Cortex of kidney (tissue), 1 donor: ENCODE data around the gene NENF.
"Not testable (repeated sequence)": the region's sequence is repeated elsewhere in the genome, so short reads cannot be mapped to it uniquely, and the experiment has no call there.

ENCODE experiments used
- DNase-seq: peaks from one replicate; lab custom pipeline; 2025; lab: John Stamatoyannopoulos, UW

Gene NENF

DNA sequence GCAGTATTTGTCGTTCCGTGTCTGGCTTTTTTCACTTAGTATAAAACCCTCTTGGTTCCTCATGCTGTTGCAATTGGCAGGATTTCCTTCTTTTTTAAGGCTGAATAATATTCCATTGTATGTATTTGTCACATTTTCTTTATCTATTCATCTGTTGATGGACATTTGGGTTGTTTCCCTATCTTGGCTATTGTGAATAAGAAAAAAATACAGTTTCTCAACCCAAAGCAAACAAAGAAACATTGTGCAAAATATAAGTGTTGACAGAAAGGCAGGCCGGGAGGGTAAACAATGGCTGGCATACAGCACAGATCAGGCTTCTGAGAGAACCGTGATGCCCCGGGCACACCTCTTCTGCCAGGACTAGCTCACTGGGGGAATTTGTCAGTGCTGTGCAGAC, 26.9 kb downstream of the NENF start:
- DNase-seq: no peak

DNA sequence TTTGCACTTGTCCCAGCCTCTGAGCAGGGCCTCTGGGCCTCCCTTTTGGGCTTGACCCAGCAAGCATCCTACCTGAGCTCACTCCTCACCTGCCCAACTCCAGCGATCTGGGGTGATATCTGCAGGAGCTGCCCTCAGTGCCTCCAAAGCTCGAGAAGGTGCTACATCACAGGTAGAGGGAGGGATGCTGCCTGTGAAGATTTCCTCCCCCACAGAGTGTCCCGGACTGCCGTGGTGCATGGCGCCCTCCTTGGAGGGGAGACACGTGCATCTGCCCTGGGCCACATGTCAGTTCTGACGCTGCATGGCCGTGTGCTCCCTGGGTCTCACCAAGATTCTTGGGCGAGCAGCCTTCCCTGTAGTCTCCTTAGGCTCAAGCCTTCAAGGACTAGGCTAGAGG, 27.7 kb downstream of the NENF start:
- DNase-seq: no peak

DNA sequence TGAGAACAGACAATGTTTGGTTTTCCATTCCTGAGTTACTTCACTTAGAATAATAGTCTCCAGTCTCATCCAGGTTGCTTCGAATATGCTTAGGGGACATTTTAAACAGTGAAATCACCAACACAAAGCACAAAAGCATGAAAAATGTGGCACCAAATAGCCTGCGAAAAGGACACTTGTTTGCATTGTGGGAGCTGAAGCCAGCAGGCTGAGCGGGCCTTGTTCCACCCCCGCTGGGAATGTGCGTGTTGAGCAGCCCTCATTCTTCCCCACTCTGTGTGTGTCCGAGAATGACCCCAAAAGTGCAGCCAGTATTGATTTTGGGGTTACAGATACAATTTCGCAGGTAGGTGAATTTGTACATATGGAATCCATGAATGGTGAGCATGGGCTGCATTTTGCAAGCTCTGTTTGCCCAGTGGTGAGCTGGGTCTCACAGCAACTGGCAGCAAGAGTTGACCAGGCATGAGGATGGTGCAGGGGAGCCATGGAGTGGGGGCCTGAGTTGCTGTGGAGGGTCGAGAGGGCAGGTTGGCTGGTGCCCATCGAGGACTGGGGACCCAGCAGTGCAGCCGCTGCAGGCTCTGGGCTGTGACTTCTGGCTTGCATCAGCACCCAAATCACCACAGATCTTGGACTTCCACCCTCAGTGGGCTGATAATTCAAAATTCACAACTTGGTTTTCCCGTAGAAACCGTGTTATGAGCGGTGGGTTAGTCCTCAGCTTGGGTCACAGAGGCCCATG, 29.4 kb downstream of the NENF start:
- no peak for DNase-seq

DNA sequence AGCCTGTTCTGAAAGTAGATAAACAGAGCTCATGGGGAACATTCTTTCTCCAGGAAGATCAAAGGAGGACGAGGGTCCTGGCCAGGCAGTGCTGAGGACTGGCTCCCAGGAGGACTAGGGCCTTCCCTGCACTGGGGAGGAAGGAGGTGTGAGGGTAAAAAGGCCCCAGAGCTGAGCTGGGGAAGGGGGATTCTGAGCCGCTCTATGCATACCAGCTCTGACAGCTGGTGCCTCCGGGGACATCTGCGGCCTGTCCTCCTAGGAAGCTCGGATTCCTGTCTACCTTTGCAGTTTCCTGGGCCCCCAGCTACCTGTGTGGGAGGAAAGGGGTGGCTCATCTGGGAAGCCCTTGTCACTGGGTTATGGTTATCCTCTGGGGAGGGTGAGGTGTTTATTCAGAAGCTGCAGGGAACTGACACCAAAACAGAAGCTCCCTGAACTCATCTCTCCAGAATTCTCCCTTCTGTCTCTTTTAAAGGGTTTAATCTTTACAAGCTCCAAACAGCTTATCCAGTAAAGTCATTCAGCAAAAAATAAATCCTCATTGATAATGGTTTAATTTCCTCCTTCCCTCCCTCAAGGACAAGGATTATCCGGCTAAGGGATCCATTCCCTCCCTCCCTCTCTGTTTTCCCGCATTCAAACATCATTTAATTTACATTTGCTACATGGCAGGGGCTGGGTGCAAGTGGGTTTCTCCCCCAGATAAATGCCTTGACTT, 31.0 kb downstream of the NENF start:
- DNase-seq: no peak

DNA sequence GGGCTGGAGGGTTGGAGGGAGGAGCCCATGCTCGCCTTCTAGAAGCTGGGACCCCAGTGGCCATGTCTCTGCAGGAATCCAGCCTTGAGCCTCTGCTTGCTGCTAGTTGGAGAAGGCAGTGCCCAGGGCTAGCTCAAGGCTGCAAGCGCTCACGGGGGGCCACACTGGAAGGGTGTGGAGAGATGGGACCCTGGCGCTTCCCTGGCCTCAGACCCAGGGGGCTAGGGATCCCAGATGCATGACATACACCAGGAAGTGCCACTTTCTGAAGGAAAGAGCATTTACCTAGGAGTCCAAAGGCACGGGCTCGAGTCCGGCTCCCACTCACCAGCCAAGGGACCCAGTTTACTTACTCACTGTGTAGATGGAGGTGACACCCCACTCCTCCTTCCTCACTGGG, 32.6 kb downstream of the NENF start:
- DNase-seq: no peak

DNA sequence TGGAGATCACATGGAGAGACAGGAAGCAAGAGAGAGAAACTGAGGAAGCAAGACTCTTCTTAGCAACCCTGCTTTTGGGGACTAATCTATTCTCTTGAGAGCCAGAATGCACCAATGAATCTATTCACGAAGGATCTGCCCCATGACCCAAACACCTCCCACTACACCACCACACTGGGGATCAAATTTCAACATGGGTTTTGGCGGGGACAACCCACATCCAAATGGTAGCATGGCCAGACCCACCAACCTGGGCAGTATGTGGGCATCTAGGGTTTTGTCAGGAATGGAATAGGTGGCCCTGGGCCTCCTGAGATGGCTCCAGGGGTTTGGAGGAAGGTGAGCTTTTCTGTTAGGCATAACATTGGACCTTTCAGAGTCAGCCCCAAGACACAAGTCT, 33.7 kb downstream of the NENF start:
- no peak for DNase-seq

DNA sequence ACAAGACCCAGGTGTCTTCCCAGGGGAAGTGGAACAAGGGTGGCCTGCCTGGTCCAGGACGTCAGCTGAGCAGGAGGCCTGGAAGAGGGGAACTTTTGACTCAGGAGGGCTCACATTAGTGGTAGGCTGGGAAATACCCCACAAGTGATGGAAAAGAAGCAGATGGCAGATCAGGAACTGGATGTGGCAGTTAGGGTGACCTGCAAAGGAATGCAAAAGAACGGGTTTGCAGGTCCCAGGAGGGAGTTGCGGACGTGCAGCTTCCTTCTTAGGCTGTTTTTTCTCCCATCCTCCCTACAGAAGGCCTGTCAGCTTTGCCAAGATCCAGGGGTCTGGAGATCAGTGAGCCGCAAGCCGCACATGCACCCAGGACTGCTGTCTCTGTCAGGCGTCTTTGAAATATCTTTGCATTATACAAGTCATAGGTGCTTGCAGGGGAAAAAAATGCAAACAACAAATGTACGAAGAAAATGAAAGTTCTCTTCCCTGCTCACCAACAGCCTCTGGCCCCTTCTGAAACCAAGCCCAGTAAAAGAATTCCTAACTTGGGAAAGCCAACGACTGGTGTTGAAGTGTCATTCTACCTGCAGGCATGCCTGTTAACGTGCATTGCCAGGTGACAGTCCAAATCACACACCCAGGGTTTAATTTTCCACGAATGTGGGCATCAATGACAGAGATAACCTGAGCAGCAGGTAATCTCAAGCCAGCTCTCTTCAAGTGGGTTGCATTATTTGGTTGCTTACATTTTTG, 34.4 kb downstream of the NENF start:
- no peak for DNase-seq

DNA sequence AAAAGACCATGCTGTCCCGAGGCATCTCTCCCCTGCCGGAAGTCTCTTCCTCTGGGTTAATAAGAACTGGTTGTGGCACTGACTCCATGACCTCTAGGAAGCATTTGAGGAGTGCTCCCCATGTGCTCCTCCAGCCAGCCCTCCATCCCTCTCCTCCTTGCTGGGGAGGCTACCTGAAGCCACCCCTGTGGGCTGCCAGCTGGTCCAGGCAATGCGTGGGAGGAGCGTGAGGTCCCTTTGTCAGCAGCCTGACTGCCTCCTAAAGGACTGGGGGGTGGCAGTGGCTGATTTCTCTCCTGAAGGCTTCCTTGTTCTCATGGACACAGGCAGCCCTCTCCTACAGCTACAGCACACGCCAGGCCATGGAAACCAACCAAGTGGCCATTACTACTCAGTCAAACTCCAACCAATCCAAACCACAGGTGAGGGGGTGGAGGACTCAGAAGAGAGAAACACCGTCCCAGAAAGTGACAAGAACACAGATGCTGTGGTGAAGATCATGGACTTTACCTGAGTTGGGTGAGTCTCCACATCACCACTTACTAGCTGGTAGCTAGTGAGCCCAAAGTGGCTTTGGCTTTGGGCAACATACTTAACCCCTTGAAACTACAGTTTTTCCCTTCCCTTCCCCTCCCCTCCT, 35.2 kb downstream of the NENF start:
- no peak for DNase-seq

DNA sequence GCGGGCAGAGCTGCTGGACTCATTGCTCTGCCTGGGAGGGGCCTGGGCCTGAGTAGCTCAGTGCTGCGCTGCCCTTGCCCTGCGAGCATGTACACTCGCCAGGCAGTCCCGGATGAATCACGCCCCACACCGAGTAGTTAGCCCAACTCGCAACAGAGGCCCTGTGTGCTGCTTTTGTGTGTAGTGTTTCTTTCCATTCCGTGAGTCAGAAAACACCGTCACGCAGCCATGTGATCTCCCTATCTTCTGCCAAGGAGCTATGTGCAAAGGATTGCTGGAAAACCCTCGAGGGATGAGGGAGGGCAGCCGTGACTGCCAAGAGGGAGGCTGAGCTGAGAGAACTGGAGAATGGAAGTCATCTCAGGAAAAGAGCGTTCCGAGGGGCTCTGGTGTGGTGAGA, 37.3 kb downstream of the NENF start:
- DNase-seq: no peak

DNA sequence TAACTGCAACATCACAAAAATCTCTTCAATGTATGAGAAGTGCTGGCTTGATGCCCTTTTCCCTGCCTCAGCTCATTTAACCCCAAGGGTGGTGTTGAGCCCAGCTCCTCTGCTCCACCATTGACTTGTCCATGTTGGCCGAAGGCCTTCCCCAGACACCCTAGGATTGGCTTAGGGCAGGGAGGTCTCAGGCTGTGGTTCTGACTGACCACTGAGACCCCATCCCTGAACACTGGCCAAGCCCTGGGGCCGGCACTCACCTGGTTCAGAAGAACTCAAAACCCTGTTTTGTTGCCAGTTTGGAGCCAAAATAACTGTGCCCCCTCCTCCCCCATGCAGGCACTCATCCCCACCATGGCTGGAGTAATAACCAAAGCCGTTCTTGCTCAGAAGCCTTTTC, 38.6 kb downstream of the NENF start:
- no peak for DNase-seq

DNA sequence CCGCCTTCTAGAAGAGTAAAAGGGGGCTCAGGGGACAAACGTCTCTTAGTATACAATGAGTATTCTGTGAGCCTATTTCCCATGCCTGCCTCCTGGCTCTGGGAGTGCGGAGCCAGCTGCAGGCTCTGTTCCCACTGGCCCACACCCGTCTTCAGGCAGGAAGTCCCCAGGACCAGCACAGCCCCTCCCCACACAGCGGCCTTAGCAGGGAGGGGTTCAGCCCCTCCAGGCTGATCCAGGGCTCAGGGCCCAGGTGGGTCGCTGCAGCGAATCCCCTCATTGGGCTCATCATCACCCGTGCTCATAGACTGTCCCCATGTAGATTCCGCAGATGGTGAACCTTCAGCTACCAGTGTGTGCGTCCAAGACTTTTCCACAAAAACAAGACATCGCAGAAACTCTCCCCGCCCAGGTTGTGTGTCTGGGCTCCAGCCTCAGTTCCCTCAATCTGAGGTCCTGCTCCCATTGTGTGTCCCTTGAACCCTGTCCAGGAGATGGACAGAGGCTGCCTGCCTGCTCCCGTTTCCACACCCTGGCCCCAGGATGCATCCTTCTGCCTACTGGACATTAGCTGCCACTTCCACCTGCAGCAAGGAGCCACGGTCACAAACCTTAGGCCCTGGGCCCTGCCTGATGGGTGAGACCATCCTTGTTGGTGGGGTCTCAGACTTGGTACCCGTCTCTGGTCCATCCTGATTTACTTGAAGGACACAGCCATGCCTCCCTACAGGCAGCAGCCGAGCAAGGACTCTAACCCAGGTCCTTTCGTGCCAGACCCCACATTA, 39.4 kb downstream of the NENF start:
- DNase-seq: no peak

DNA sequence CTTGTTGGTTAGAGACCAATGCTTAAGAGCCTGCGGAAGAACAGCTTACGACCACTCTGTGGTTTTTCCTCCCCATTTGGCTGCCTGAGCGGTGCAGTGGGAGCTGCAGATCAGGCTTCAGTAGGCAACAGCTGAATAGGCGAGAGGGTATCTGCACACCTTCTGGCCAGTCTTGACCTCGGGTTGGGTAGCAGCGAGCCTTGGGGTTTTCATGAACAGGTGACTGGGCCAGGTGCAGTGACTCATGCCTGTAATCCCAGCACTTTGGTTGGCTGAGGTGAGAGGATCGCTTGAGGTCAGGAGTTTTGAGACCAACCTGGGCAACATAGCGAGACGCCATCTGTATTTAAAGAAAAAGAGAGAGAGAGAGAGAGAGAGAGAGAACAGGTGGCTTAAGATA, 41.0 kb downstream of the NENF start:
- no peak for DNase-seq

DNA sequence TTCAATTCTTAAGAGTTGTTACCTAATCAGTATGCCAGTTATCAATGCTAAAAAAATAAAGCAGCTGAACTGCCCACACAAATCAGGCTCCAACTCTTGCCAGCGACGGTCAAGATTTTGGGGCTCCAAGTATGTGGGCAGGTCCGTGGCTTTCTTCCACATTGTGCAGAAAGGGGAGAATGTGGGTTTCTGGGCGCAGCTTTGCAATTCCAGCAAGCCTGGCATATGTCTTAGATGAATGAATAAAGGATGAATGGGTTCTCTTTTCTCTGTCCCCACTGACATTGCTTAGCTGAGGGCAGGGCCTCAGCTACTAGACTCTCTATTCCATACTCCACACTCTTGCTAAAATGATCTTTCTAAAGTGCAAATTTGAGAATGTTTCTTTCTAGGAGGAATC, 42.4 kb downstream of the NENF start:
- no peak for DNase-seq

DNA sequence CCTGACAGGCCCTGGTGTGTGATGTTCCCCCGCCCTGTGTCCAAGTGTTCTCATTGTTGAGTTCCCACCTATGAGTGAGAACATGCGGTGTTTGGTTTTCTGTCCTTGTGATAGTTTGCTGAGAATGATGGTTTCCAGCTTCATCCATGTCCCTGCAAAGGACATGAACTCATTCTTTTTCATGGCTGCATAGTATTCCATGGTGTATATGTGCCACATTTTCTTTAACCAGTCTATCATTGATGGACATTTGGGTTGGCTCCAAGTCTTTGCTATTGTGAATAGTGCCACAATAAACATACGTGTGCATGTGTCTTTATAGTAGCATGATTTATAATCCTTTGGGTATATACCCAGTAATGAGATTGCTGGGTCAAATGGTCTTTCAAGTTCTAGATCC, 43.1 kb downstream of the NENF start:
- not testable (repeated sequence) for DNase-seq

DNA sequence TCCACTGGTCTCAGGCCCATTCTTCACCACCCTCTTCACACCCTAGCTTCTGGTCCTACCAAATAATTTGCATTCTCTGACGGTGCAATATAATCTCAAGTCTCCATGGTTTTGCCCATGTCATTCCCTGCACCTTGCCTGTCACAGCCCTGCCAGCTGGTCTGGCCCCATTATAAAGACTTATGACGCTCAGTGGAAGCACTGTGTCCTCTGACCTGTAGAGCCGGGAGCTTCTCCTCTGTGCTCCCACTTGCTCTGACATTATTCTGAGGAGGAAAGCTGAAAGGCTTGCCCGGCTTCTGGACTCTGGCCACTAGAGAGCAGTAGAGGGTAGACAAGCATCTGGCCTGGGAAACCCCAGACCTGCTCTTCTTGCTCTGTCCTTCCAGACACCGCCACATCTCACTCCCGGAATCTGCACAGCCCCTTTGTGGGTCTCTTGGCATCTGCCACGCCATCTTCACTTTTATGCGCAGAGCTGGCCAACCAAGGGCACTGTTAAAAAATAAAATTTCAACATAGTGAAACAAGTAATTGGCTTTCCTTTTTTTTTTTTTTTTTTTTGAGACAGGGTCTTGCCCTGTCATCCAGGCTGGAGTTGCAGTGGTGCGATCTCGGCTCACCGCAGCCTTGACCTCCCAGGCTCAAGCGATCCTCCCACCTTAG, 44.4 kb downstream of the NENF start:
- no peak for DNase-seq

DNA sequence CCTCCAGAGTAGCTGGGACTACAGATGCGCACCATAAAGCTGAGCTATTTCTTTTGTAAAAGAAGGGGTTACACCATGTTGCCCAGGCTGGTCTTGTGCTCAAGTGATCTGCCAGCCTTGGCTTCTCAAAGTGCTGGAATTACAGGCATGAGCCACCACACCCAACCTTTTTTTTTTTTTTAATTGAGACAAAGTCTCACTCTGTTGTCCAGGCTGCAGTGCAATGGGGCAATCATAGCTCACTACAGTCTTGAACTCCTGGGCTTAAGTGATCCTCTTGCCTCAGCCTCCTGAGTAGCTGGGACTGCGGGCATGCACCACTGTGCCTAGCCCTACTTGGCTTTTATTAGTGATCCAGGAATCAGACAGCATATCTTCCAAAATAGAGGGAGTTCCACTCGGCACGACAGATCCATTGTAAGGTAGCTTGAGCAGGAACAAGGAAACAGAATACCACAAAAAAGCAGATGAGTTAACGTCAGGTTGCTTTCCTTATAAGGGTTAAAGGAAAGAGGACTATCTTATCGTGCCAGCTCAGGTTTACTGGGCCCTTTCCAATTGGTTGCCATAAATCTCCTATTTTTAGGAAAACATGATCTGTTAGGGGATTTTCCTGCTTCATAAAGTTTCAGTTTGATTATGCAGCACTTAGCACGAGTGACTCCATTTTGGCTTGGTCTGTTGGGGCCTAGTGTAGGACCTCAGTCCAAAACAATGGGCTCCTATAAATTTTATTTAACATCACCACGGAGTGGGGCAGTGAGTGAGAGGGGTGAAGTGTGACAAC, 45.2 kb downstream of the NENF start:
- no peak for DNase-seq

DNA sequence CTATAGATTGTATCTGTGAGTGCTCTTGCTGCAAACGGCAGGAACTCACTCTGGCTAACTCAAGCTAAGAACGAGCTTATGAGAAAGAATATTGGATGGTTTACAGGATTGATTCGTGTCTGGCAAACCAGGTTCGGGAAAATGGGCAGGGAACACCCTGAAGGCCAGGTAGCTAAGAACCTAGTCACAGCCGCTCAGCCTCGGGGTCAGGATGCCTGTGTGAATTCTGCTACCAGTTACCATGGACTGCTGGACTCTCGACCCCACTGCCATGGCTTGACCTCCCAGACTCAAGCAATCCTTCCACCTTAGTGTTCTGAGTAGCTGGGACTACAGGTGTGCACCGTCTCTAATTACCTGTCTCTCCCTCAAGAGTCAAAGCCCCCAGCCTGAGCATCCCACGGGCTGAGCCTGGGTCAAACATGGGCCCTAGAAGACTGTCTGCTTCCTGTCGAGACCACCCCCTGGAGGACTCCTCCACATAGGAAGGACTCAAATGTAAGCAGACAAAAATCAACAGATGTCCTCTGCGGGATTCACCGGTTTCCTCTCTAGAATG, 45.8 kb downstream of the NENF start:
- no peak for DNase-seq

DNA sequence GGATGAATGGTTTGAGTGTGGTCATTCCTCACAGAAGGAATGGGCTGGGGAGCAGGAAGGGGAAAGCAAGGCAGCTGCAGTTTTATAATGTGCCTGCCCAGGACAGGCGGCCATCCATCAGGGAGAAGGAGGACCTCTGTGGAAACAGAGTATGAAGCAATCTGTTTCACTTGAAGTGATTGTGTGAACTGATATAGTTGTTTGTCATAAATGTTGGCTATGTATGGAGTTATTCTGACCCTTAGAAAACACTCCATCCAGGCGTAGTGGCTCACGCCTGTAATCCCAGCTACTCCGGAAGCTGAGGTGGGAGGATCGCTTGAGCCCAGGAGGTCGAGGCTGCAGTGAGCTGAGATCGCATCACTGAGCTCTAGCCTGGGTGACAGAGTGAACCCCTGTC, 46.5 kb downstream of the NENF start:
- DNase-seq: no peak

DNA sequence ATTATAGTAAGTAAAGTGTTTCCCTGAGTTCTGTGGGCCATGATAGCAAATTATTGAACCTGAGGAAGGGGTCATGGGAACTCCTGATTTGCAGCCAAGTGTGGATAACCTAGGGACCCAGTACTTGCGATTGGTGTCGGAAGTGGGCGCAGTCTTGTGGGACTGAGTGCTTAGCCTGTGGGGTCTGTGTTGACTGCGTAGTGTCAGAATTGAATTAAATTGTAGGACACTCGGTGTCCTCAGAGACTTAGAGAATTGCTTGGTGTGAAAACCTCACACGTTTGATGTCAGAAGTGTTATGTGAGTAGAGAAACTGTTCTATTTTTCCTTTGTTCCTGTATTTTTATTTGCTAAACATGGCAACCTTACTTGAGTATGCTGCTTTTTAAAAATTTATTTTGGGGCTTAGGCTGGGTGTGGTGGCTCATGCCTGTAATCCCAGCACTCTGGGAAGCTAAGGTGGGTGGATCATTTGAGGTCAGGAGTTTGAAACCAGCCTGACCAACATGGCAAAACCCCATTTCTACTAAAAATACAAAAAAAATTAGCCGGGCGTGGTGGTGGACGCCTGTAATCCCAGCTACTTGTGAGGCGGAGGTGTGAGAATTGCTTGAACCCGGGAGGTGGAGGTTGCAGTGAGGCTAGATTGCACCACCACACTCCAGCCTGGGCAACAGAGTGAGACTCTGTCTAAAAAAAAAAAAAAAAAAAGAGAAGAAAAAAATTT, 48.2 kb downstream of the NENF start:
- DNase-seq: not testable (repeated sequence)

DNA sequence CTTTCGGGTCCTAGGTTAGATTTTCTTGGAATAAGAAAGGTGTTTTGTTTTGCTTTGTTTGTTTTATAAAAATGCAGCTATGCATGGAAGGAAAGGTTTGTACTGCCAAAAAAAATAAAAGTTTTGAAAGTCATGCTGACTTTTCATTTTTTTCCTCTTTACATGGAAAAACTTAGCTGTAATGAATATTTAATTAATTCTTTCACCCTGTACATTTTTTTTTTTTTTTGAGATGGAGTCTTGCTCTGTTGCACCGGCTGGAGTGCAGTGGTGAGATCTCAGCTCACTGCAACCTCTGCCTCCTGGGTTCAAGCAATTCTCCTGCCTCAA, 48.7 kb downstream of the NENF start:
- no peak for DNase-seq
